GM21576 (cell line): ENCODE results near the gene PRKG1.
A peak's percentile ranks its signal among the peaks of the same experiment; 100 is the strongest.
"Not testable (repeated sequence)": the region's sequence is repeated elsewhere in the genome, so short reads cannot be mapped to it uniquely, and the experiment has no call there.

Source experiments
- ATAC-seq: cut with Tn5 transposase; IDR thresholded peaks from one replicate; pipeline ENCODE4 v1.9.1; 2021; ENCODE audit warnings: mild to moderate bottlenecking, moderate library complexity; ENCODE audit not compliant: unreplicated experiment

The PRKG1 gene

GRCh38 chr10:51679841-51680240, 605.6 kb downstream of the PRKG1 start:
- no peak for ATAC-seq

- ATAC-seq = no peak
These were observed 608.9 kb downstream of the PRKG1 start for GRCh38 chr10:51683031-51683691.

- ATAC-seq = no peak
These were observed 611.5 kb downstream of the PRKG1 start for GRCh38 chr10:51685768-51686167.

DNA sequence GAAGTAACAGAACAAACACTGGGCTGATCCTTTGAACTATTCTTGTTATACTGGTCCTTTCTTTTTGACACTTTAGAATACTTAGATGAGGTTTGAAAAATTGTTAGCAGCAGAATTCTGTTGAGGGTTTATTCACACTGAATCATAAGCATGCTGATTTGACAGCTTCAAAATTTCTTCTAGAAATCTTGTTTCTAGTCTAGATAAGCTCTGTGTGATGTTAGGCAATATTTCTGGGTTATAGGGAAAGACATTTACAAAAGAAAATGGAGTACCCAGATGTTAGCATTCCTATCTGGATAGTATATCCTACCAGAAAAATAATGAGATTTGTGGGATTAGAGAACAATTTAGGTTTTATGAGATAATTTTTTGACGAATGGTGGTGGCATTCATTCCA, 613.0 kb downstream of the PRKG1 start:
- ATAC-seq = no peak

- not testable (repeated sequence) for ATAC-seq
These were observed 614.5 kb downstream of the PRKG1 start for GRCh38 chr10:51688826-51689225.

- no peak for ATAC-seq
These were observed 615.2 kb downstream of the PRKG1 start for GRCh38 chr10:51689536-51689935.

- no peak for ATAC-seq
These were observed 616.8 kb downstream of the PRKG1 start for GRCh38 chr10:51691135-51691534.

DNA sequence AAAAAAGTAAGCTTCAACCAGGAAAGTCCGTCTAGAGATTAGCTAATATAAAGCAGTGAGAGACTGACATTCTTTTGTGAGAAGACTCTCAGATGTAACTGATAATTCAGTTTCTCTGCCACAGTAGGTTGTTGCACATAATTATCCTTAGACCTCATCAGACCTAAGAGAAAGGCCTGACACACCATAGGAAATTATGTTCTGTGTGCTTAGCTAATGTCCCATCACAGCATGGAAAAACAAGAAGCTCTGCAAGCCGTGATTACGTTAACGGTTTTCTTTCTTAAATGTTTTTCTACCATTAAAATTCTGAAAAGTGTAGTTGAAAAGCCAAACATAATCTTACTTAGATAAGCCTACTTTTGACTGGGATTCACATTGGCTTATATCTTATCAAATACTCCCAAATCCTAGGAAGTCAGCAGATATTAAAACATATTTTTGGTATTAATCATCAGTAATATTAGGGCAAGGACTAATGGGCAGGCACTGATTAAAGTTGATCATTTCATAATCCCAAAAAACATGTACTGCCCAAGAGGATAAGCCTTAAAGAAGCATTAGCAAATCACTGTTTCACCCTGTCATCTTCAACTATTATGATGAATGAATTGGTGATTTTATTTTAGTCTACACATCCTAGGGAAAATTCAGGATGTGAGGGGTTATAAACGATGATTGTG, 619.9 kb downstream of the PRKG1 start:
- ATAC-seq = no peak

- no peak for ATAC-seq
These were observed 622.0 kb downstream of the PRKG1 start for GRCh38 chr10:51696251-51696650.

DNA sequence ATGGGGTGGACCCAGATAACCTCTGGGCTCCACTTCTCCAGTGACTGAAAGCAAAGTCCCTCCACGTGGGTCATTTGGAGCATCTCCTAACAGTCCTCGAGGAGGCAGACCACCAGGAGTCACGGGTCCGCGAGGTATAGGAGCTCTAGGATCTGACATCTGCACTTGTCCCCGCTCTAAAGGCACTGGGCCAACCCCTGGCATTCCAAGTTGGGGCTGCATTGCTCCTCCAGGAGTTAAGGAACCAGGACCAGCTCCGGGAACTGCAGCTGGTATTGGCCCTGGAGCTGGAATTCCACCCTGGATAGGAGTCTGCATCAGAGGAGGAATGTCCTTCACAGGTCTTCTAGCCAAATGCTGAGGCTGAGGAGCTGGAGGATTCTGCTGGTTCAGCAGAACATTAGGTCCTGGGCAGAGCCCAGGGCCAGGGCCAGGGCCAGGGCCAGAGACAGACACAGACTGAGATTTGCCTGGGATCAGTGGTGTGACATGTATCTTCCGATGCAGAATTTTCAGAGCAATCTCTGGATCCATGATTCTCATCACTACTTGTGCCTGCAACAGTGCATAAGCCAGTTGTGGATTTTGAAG, 624.3 kb downstream of the PRKG1 start:
- ATAC-seq = no peak

GRCh38 chr10:51699145-51699474, 624.8 kb downstream of the PRKG1 start:
- peak; percentile 25 for ATAC-seq

GRCh38 chr10:51699475-51700227, 625.4 kb downstream of the PRKG1 start, which contains the start of gene CSTF2T:
Gene CSTF2T, minus strand, starts transcription at chr10:51699595. Its CDS starts 46 bp downstream, at chr10:51699549.
- peak; percentile 92 for ATAC-seq

DNA sequence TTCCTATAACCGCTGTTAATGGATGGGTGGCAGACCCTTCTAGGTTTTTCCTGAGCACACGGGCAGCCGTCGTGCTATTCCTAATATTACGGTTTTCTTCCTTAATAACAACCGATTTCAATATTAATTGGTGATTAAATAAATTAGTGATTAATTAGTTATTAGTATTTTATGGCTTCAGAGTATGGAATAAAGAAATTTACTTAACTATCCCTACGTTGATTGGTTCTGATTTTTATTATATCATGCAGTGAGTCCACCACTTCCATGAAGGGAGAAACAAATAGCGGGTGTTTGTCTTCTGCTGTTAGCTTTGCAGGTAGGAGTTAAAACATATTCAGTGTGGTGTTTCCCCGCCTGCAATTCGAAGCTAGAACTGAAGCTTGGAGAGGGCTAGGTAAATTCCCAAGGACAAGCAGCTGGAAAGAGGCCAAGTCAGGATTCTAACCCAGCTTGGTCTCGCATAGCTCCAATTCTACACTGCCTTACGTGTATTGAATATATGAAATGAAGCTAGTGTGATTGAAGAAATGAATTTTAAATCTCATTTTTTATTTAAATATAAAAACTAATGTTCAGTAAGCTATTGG, 626.0 kb downstream of the PRKG1 start:
- no peak for ATAC-seq

GRCh38 chr10:51705774-51706173, 631.5 kb downstream of the PRKG1 start:
- no peak for ATAC-seq

DNA sequence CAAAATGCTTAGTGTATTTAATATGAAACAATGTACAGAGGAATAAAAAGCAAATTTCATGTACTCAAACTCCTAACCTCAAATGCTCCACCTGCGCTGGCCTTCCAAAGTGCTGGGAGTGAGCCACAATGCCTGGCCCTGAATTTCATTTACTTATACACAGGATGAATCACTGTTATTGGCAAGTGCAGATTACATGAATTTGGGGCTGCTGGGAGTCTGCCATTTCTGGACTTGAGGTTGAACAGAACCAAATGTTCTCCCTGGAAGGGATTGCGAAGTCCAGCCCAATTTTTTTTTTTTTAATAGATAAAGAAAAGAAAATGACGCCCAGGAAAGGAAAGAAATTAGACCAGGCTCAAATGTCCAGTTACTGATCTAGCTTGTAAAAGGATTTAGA, 631.9 kb downstream of the PRKG1 start:
- no peak for ATAC-seq

DNA sequence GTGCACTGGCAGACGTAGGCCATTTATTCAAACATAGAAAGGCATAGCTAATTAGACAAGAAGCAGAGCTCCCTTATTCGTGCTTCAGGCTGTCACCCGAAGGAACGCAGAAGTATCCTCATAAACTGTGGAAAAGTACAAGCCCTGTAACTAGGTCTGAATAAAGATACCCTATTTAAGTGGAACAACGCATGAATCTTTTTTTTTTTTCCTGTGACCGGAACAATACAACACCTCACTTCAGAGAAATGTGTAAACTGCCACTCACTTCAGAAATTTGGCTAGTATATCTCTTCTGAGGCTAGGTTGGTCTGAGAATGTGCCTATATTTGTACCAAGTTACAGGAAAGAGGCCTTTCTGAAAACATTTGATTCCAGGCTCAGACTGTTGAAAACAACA, 633.1 kb downstream of the PRKG1 start:
- no peak for ATAC-seq

DNA sequence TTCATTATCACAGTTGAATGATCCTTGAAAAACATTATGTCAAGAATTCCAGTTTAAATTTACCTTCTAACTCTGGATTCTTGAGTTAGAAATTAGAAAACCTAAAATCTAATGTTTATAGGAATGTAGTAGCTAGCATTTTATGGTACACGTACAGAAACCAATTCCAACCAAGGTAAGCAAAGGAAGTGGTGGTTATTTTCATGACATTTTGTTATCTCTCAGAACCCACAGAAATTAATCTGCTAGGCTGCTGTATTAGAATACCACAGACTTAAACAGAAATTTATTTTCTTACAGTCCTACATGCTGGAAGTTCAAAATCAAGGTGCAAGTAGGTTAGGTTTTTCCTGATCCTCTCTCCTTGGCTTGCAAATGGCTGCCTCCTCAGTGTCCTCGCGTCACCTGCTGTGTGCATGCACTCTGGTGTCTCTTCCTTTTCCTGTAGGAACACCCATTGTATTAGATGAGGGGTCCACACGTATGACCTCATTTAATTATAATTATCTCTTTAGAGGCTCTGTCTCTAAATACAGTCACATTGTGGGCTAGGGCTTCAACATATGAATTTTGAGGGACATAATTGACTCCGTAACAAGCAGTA, 633.6 kb downstream of the PRKG1 start:
- ATAC-seq = no peak

- no peak for ATAC-seq
These were observed 634.3 kb downstream of the PRKG1 start for GRCh38 chr10:51708609-51709008.

- ATAC-seq = no peak
These were observed 635.2 kb downstream of the PRKG1 start for GRCh38 chr10:51709324-51709972.

DNA sequence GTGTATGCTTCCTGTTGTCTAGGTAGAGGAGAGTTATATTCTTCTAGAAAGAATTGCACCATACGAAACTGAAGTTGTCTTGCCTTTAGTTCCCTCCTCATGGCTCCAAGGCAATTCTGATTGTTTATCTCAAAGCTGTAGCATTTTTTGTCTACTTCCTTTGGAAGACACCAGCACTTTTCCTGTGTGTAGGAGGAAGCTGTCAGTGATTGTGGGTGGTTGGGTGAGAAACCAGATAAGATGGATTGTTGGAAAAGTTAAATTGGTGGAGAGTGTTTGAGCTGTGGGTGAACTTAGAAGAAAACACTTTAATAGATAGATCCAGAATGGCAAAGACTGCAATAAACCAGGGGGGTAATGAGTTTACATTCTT, 637.2 kb downstream of the PRKG1 start:
- no peak for ATAC-seq
